HEK293T (cell line): ENCODE measurements around the gene WNT3A.

Experiments
- BHLHE40 ChIP-seq: fragments of 450-650 bp; IDR thresholded peaks from 2 replicates; pipeline ENCODE4 v1.6.1; 2016; ENCODE audit warnings: mild to moderate bottlenecking, moderate library complexity, borderline replicate concordance
- CTBP1 ChIP-seq: fragments of 450-650 bp; IDR thresholded peaks from 2 replicates; pipeline ENCODE4 v1.6.1; 2016; ENCODE audit warnings: borderline replicate concordance
- ELF4 ChIP-seq: fragments of 450-650 bp; IDR thresholded peaks from 2 replicates; pipeline ENCODE4 v1.6.1; 2017; ENCODE audit warnings: antibody characterized with exemption
- FOXA1 ChIP-seq: fragments of 450-650 bp; IDR thresholded peaks from 2 replicates; pipeline ENCODE4 v1.6.1; 2016; ENCODE audit warnings: mild to moderate bottlenecking
- FOXK2 ChIP-seq: fragments of 450-650 bp; IDR thresholded peaks from 2 replicates; pipeline ENCODE4 v1.6.1; 2016; ENCODE audit warnings: mild to moderate bottlenecking
- FOXM1 ChIP-seq: fragments of 450-650 bp; IDR thresholded peaks from 2 replicates; pipeline ENCODE4 v1.6.1; 2017; ENCODE audit warnings: mild to moderate bottlenecking, borderline replicate concordance
- HDGF ChIP-seq: fragments of 450-650 bp; IDR thresholded peaks from 2 replicates; pipeline ENCODE4 v1.6.1; 2017; ENCODE audit warnings: antibody characterized with exemption, borderline replicate concordance
- NFRKB ChIP-seq: fragments of 450-650 bp; IDR thresholded peaks from 2 replicates; pipeline ENCODE4 v1.6.1; 2016; ENCODE audit warnings: mild to moderate bottlenecking, moderate library complexity
- SP1 ChIP-seq: fragments of 450-650 bp; IDR thresholded peaks from 2 replicates; pipeline ENCODE4 v1.6.1; 2017
- SUZ12 ChIP-seq: fragments of 450-650 bp; IDR thresholded peaks from 2 replicates; pipeline ENCODE4 v1.6.1; 2016; ENCODE audit warnings: mild to moderate bottlenecking
- TARDBP ChIP-seq: fragments of 450-650 bp; IDR thresholded peaks from 2 replicates; pipeline ENCODE4 v1.6.1; 2016
- ZNF384 ChIP-seq: fragments of 450-650 bp; IDR thresholded peaks from 2 replicates; pipeline ENCODE4 v1.6.1; 2016

DNA sequence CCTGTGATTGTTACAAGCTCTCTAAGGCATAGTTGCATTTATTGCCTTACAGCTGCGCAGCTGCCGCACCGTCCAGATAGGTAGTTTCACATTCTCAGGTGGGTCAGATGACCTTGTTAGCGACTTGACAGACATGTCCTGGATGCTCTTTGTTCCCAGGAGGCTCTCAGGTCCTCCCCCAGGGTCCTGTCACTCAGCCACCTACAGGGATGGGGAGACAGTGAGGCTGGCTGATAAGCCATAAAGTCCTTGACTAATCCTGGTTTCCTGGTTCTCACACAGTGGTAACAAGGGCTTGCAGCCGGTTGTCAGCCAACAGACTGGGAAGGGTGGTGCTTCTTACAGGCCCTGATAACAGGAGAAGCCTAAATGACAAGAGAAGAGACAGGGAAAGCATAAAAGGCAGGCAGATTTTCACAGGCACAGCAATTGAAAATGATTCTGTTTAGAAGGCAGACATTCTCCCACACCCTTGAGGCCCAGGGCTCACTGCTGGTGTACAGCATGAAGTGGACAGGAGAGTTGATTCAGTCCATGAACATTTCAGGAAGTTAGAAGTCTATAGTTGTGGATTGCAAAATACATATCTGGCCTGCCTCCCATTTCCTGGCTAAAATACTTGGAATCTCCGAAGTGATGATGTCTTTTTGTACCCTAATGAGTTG, 78.6 kb downstream of the WNT3A start:
- TF ChIP-seq BHLHE40 (no peak), ZNF384 (no peak), CTBP1 (no peak), SP1 (no peak), FOXK2 (no peak), TARDBP (no peak), FOXA1 (no peak), SUZ12 (no peak), NFRKB (no peak), HDGF (no peak), ELF4 (no peak), FOXM1 (no peak)
